Measurements from ENCODE around the gene DYTN.

The DYTN gene

DNA sequence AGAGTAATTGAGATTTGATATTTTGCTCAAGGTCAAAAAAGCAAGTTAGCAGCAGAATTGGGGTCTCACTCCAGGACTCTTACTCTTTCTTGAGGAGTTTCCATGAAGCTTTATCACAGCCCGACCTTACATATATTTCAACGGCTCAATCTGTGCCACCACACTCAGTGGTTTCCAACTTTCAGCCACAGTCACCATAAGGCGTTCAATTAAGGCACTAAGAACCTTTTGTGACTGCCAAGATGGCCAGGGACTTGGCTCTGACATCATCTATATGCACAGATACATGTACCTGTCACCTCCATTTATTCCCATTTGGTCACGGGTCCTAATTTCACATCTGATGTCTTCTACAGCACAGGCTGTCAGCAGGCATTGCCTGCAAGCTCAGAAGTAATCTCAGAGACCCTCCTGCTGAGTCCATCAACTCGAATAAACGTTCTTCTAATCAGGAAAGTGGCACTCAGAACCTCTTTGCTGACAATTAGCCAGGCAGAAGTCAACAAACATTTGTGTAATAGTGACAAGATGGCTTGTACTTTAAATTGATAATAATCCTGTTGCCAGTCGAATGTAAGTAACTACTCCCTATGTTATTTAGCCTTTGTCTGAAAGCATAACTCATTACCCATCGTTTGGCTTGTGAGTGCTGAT is 16.1 kb downstream of the DYTN start:
- TF ChIP-seq FOXP2 (optimal IDR thresholded peaks at IDR 0.05; ENCODE audit: borderline replicate concordance, extremely low read depth, extremely low read length, insufficient read depth) (no peak), POLR2AphosphoS5 (IDR thresholded peaks at IDR 0.05; ENCODE audit: low read depth, low read length) (no peak), TAF1 (IDR thresholded peaks at IDR 0.05; ENCODE audit: borderline replicate concordance, insufficient read depth, low read length) (no peak), SIN3A (IDR thresholded peaks at IDR 0.05; ENCODE audit: borderline replicate concordance, insufficient read depth, low read length) (no peak)
- TF ChIP-seq, protein P1, sequence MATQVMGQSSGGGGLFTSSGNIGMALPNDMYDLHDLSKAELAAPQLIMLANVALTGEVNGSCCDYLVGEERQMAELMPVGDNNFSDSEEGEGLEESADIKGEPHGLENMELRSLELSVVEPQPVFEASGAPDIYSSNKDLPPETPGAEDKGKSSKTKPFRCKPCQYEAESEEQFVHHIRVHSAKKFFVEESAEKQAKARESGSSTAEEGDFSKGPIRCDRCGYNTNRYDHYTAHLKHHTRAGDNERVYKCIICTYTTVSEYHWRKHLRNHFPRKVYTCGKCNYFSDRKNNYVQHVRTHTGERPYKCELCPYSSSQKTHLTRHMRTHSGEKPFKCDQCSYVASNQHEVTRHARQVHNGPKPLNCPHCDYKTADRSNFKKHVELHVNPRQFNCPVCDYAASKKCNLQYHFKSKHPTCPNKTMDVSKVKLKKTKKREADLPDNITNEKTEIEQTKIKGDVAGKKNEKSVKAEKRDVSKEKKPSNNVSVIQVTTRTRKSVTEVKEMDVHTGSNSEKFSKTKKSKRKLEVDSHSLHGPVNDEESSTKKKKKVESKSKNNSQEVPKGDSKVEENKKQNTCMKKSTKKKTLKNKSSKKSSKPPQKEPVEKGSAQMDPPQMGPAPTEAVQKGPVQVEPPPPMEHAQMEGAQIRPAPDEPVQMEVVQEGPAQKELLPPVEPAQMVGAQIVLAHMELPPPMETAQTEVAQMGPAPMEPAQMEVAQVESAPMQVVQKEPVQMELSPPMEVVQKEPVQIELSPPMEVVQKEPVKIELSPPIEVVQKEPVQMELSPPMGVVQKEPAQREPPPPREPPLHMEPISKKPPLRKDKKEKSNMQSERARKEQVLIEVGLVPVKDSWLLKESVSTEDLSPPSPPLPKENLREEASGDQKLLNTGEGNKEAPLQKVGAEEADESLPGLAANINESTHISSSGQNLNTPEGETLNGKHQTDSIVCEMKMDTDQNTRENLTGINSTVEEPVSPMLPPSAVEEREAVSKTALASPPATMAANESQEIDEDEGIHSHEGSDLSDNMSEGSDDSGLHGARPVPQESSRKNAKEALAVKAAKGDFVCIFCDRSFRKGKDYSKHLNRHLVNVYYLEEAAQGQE (IDR thresholded peaks at IDR 0.05; ENCODE audit: insufficient read depth in 1 of 2, low read depth in 2 of 2, low read length in 2 of 2) = no peak

DNA sequence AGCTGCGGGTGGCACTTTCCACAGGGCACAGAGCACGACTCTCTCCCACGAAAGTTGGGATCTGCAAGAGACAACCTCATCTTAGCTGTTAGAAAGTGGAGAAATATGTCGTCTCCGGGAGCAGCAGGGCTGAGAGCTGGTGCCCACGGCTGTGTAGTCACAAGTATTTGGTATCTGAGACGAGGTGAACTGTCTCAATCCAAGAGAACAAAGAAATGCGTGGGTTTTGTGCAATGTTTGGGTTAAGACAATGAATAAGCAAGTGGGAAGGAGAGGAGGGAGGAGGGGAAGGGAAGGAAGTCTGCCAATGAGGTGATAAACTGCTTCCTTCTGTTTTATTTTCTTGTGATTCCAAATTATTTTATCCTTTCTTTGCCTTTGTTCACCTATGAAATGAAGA is 18.0 kb downstream of the DYTN start:
- no peak for TF ChIP-seq SIN3A (IDR thresholded peaks at IDR 0.05; ENCODE audit: borderline replicate concordance, insufficient read depth, low read length)
- TF ChIP-seq POLR2AphosphoS5 (IDR thresholded peaks at IDR 0.05; ENCODE audit: low read depth, low read length) = no peak
- no peak for TF ChIP-seq TAF1 (IDR thresholded peaks at IDR 0.05; ENCODE audit: borderline replicate concordance, insufficient read depth, low read length)

DNA sequence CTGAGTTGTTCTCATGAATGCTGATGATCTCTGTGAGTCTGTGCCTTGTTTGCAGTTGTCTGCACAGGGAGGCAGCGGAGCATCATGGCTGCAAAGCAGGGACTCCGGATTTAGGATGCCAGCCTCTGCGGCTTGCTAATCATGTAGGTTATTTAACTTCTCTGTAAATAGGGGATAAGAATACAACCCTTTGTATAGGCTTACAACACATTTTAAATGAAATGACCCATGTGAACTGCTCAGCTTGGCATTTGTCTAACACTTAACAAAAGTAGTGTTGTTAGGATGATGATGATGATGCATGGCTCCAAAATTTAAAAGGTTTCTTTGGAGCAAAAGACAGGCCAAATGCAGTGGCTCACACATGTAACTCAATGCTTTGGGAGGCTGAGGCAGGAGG is 19.4 kb downstream of the DYTN start:
- TF ChIP-seq, protein P1 (IDR thresholded peaks at IDR 0.05; ENCODE audit: insufficient read depth in 1 of 2, low read depth in 2 of 2, low read length in 2 of 2) = no peak
- TF ChIP-seq FOXP2 (optimal IDR thresholded peaks at IDR 0.05; ENCODE audit: borderline replicate concordance, extremely low read depth, extremely low read length, insufficient read depth) = no peak
- TF ChIP-seq POLR2AphosphoS5 (IDR thresholded peaks at IDR 0.05; ENCODE audit: low read depth, low read length) = no peak
- TF ChIP-seq TAF1 (IDR thresholded peaks at IDR 0.05; ENCODE audit: borderline replicate concordance, insufficient read depth, low read length) = no peak
- no peak for TF ChIP-seq SIN3A (IDR thresholded peaks at IDR 0.05; ENCODE audit: borderline replicate concordance, insufficient read depth, low read length)

DNA sequence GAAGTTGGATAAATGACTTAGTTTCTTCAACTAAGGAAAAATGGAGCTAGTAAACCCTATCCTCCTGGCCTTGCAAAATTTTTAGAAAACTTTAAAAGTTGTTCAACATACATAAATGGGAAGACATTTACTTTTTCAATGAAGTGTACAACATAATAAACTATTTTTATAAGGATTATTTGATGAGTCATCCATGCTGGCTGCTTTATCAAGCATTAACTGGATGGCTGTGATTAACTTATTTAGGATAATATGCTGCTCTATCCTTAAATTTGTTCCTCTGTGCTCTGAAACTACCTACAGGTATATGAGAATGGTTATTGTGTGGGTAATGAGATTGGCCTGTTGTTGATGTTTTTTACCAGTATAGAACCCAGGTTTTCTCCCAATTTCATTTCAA is 21.3 kb downstream of the DYTN start:
- TF ChIP-seq POLR2AphosphoS5 (IDR thresholded peaks at IDR 0.05; ENCODE audit: low read depth, low read length) (no peak), TAF1 (IDR thresholded peaks at IDR 0.05; ENCODE audit: borderline replicate concordance, insufficient read depth, low read length) (no peak)

DNA sequence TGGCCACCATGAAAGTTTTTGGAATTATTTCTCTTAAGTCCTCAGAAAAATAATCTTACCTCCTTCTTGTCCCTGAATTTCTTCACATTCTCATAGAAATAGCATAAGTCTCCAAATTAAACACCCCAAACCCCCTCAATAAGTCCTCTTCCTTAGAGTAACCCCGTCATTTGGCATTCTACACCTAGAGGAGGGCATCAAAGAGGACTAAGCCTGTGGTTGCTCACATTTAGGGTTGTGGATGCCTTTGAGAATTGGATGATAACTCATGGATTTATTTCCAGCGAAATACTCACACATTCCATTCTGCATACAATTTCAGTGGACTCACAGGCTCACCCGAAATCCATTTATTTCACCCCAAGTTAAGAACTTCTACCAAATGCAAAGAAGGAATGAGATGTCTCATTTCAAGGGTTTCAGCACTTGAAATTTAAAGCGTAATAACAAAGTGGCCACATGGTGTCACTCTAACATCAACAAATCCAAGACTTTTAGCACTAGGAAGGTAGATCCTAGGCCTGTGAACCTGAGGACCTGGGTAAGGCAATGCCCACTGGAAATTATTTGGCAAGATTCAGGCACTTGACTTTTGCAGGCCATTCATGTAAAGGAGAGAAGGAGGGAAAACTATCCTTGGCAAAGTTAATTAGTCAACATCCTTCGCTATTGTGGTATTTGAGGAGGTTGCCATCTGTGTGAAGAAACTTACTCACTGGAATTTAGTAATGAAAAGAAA is 24.6 kb downstream of the DYTN start:
- TF ChIP-seq FOXP2 (optimal IDR thresholded peaks at IDR 0.05; ENCODE audit: borderline replicate concordance, extremely low read depth, extremely low read length, insufficient read depth) (no peak), POLR2AphosphoS5 (IDR thresholded peaks at IDR 0.05; ENCODE audit: low read depth, low read length) (no peak), SIN3A (IDR thresholded peaks at IDR 0.05; ENCODE audit: borderline replicate concordance, insufficient read depth, low read length) (no peak), TAF1 (IDR thresholded peaks at IDR 0.05; ENCODE audit: borderline replicate concordance, insufficient read depth, low read length) (no peak)
- TF ChIP-seq, protein P1 (IDR thresholded peaks at IDR 0.05; ENCODE audit: insufficient read depth in 1 of 2, low read depth in 2 of 2, low read length in 2 of 2) = no peak

DNA sequence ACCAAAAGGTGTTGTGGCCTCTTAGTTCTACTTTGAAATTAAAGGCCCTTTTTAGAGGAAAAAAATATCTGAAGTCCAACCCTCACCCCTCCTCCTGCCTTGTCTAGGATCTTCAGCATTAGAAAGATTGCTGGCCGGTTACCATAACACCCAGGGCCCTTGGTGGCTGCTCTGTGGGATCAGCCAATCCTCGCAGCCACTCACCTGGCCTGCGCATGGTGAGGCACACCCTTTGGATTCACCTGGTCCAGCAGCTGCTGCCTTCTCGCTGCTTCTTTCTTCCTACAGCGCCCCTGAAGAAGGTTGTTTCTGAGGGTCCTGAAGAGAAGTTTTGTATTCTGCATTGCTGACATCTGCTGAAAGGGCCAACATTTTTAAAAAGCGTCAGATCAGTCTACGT is 25.2 kb downstream of the DYTN start:
- TF ChIP-seq POLR2AphosphoS5 (IDR thresholded peaks at IDR 0.05; ENCODE audit: low read depth, low read length) = no peak
- no peak for TF ChIP-seq SIN3A (IDR thresholded peaks at IDR 0.05; ENCODE audit: borderline replicate concordance, insufficient read depth, low read length)
- TF ChIP-seq, protein P1 (IDR thresholded peaks at IDR 0.05; ENCODE audit: insufficient read depth in 1 of 2, low read depth in 2 of 2, low read length in 2 of 2) = no peak
- no peak for TF ChIP-seq FOXP2 (optimal IDR thresholded peaks at IDR 0.05; ENCODE audit: borderline replicate concordance, extremely low read depth, extremely low read length, insufficient read depth)
- no peak for TF ChIP-seq TAF1 (IDR thresholded peaks at IDR 0.05; ENCODE audit: borderline replicate concordance, insufficient read depth, low read length)

All from PFSK-1 (cell line).